NCI-H510A (cell line): ENCODE results near the gene CD46.
A peak's percentile ranks its signal among the peaks of the same experiment; 100 is the strongest.
"Not testable (repeated sequence)": the region's sequence is repeated elsewhere in the genome, so short reads cannot be mapped to it uniquely, and the experiment has no call there.

ENCODE experiments used
- DNase-seq: peaks from one replicate; lab custom pipeline; 2025; lab: John Stamatoyannopoulos, UW

CD46 gene

GRCh38 chr1:207751790-207752455 lies at the start of gene CD46:
TSS of gene CD46 (plus strand) at chr1:207752054. CDS start at chr1:207752213, 159 bp downstream.
- DNase-seq: peak; percentile 94

GRCh38 chr1:207702317-207702716 lies 49.5 kb upstream of the CD46 start:
- no peak for DNase-seq

- DNase-seq: no peak
Measured at GRCh38 chr1:207703712-207704111, 48.1 kb upstream of the CD46 start.

GRCh38 chr1:207708004-207708403 lies 43.9 kb upstream of the CD46 start:
- not testable (repeated sequence) for DNase-seq

- no peak for DNase-seq
Measured at GRCh38 chr1:207711285-207711684, 40.6 kb upstream of the CD46 start.

GRCh38 chr1:207712701-207713100 lies 39.2 kb upstream of the CD46 start:
- not testable (repeated sequence) for DNase-seq

GRCh38 chr1:207713529-207713928 lies 38.3 kb upstream of the CD46 start:
- no peak for DNase-seq

- DNase-seq: no peak
Measured at GRCh38 chr1:207719234-207719633, 32.6 kb upstream of the CD46 start.

GRCh38 chr1:207728200-207728858 lies 23.5 kb upstream of the CD46 start:
- not testable (repeated sequence) for DNase-seq

- DNase-seq: not testable (repeated sequence)
Measured at GRCh38 chr1:207737503-207738157, 14.2 kb upstream of the CD46 start.

GRCh38 chr1:207738158-207738659 lies 13.6 kb upstream of the CD46 start:
- DNase-seq: not testable (repeated sequence)

GRCh38 chr1:207740207-207740606 lies 11.6 kb upstream of the CD46 start:
- DNase-seq: no peak

GRCh38 chr1:207742850-207743555 lies 8.9 kb upstream of the CD46 start:
- DNase-seq: no peak

- no peak for DNase-seq
Measured at GRCh38 chr1:207744000-207744534, 7.8 kb upstream of the CD46 start.

GRCh38 chr1:207745285-207745684 lies 6.6 kb upstream of the CD46 start:
- no peak for DNase-seq

- no peak for DNase-seq
Measured at GRCh38 chr1:207745839-207746767, 5.8 kb upstream of the CD46 start.

GRCh38 chr1:207747627-207748492 lies 4.0 kb upstream of the CD46 start:
- peak; percentile 58 for DNase-seq

GRCh38 chr1:207748737-207749528 lies 2.9 kb upstream of the CD46 start:
- peak; percentile 43 for DNase-seq
